Body of pancreas (tissue), 4 donors: ENCODE measurements around the gene PDXP.

Experiments
- CTCF ChIP-seq, 7 experiments: fragments of 450-650 bp in 4 of 7; fragments of 200-600 bp in 3 of 7; sonication (generic) in 3 of 7; IDR thresholded peaks; one replicate each; pipeline ENCODE4 v1.5.1; 2016 to 2019; ENCODE audit warnings: antibody characterized with exemption in 7 of 7
- POLR2A ChIP-seq, 3 donors: fragments of 450-650 bp; IDR thresholded peaks; one replicate each; pipeline ENCODE4 v1.6.1; 2016; ENCODE audit warnings: antibody characterized with exemption in 3 of 3, mild to moderate bottlenecking in 2 of 3

GRCh38 chr22:37626144-37626543, 32.4 kb upstream of the PDXP start:
- no peak for TF ChIP-seq POLR2A (IDR thresholded peaks at IDR 0.05)
- no peak for TF ChIP-seq CTCF (IDR thresholded peaks at IDR 0.05)
